Activated naive CD4-positive, alpha-beta T cell treated with anti-CD3 and anti-CD28 coated beads, Interleukin-2, amount 50 U/mL, for 72 hours (primary cell): ENCODE results near the gene UBTFL1. TPM values are rescaled to one million over a fixed set of nuclear protein-coding genes. Genes with fewer than 3 reads are reported as not detected.
"Not testable (repeated sequence)": the region's sequence is repeated elsewhere in the genome, so short reads cannot be mapped to it uniquely, and the experiment has no call there.

Source experiments
- ATAC-seq, 2 donors: fragments of 150-1000 bp; cut with Tn5 transposase; 2 replicates each; pipeline ENCODE4 v1.10.0; 2021; ENCODE audit warnings: mild to moderate bottlenecking in 2 of 2, moderate library complexity in 2 of 2
- DNase-seq, 2 donors: peaks; one replicate each; pipeline ENCODE4 v3.0.0; 2021 to 2022; ENCODE audit warnings: low spot score in 2 of 2
- H3K27ac Mint-ChIP-seq, 2 donors: one replicate each; pipeline ENCODE4 v1.8.0; 2022; ENCODE audit warnings: mild to moderate bottlenecking in 2 of 2, mixed read lengths in 2 of 2
- H3K36me3 Mint-ChIP-seq, 2 donors: one replicate each; pipeline ENCODE4 v1.8.0; 2022; ENCODE audit warnings: mixed read lengths in 2 of 2
- H3K9me3 Mint-ChIP-seq, 2 donors: one replicate each; pipeline ENCODE4 v1.8.0; 2022; ENCODE audit warnings: mixed read lengths in 2 of 2
- total RNA-seq, 2 donors: library from RNA; stranded (reverse); gene quantifications; one replicate each; pipeline ENCODE4 v1.2.3, GENCODE V29; 2022

Gene UBTFL1
- total RNA-seq = not detected

DNA sequence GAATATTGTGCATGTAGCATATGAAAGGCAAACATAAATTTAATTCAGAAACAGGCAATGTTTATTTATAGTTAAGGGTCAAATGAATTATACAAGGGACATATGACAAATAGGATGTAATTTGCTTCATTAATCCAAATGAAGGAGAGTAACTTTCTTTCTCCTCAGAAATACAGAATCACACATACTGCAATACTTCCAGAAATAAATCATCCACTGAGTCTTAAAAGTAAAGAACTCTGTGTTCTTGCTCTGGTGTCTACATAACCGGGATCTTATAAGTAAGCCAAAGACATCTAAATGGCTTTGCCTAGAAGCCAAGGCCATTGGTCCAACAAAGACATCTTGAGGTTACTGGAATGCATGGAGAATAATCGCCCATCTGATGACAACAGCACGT lies at the start of gene UBTFL1:
UBTFL1 (plus strand) TSS at position 301 of the 400 bp plus-strand sequence; CDS start at position 301, 0 bp downstream.
- not testable (repeated sequence) for H3K27ac Mint-ChIP-seq, ATAC-seq, H3K36me3 Mint-ChIP-seq

GRCh38 chr11:90051591-90052209 lies 34.0 kb upstream of the UBTFL1 start:
- not testable (repeated sequence) for ATAC-seq, H3K36me3 Mint-ChIP-seq, DNase-seq, H3K9me3 Mint-ChIP-seq, H3K27ac Mint-ChIP-seq

More for the DNA sequence above, at the start of gene UBTFL1:
- not testable (repeated sequence) for H3K9me3 Mint-ChIP-seq, DNase-seq

- H3K36me3 Mint-ChIP-seq, H3K9me3 Mint-ChIP-seq, ATAC-seq, DNase-seq, H3K27ac Mint-ChIP-seq: not testable (repeated sequence)
These were observed 33.4 kb upstream of the UBTFL1 start for GRCh38 chr11:90052311-90052710.

- not testable (repeated sequence) for H3K9me3 Mint-ChIP-seq, DNase-seq, H3K27ac Mint-ChIP-seq, ATAC-seq, H3K36me3 Mint-ChIP-seq
These were observed 32.2 kb upstream of the UBTFL1 start for GRCh38 chr11:90053545-90053944.

- not testable (repeated sequence) for H3K9me3 Mint-ChIP-seq, DNase-seq, H3K36me3 Mint-ChIP-seq, H3K27ac Mint-ChIP-seq, ATAC-seq
These were observed 3.0 kb downstream of the UBTFL1 start for GRCh38 chr11:90088731-90089130.

GRCh38 chr11:90095230-90095924 lies 9.6 kb downstream of the UBTFL1 start:
- H3K9me3 Mint-ChIP-seq, H3K36me3 Mint-ChIP-seq, ATAC-seq, DNase-seq, H3K27ac Mint-ChIP-seq: not testable (repeated sequence)

DNA sequence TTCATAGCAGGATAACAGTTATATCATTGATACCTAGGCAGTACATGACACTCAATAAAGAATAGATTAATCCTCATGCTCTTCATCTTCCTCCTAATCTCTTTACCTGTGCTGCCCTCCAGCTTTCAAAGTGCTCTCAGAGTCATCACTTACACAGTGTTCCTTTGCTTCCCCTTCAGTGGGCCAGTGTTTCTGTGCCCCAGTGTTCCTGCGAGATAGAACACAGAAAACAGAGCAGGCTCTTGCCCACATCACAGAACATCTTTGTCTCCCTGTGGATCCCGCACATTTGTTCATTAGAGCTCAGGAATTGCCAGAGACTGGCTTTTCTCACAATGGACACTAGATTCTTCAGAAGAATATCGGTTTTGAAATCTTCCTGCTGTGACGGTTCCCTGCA lies 12.5 kb downstream of the UBTFL1 start:
- H3K36me3 Mint-ChIP-seq, H3K9me3 Mint-ChIP-seq, ATAC-seq: not testable (repeated sequence)

GRCh38 chr11:90100431-90100830 lies 14.7 kb downstream of the UBTFL1 start:
- ATAC-seq (peak in 1 of 2 donors; percentile 35), DNase-seq (no peak)
- Mint-ChIP-seq H3K9me3 (no peaks in the 10 kb centered on the region), H3K27ac (no peak overlapping the region), H3K36me3 (no peaks in the 10 kb centered on the region)

More for the DNA sequence above, 12.5 kb downstream of the UBTFL1 start:
- not testable (repeated sequence) for H3K27ac Mint-ChIP-seq, DNase-seq

- DNase-seq (no peak), ATAC-seq (no peak)
- Mint-ChIP-seq H3K36me3 (no peaks in the 10 kb centered on the region), H3K27ac (no peak overlapping the region), H3K9me3 (no peaks in the 10 kb centered on the region)
These were observed 27.8 kb downstream of the UBTFL1 start for GRCh38 chr11:90113541-90113940.

GRCh38 chr11:90120191-90120590 lies 34.4 kb downstream of the UBTFL1 start:
- no peak overlapping the region for H3K27ac Mint-ChIP-seq
- ATAC-seq (no peak), DNase-seq (no peak)
- no peaks in the 10 kb centered on the region for H3K36me3 Mint-ChIP-seq
- H3K9me3 Mint-ChIP-seq = no peaks in the 10 kb centered on the region

DNA sequence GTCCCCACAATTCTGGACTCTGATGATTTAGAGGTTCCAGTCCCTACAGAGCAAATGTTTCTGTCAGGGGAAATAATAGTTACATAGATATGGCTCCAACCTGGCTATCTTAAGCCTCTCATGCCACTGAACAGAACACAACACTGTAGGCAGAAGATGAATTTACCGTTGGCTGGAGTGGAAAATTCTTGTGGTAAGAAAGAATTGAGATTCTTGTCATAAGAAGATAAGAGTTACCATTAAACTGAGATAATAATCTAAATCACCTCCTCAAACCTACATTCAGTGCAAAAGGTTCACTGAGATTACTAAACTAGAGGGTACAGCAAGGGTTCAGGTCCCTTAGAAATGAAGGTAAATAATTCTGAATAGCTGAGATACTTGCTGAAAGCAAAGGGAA lies 38.6 kb downstream of the UBTFL1 start:
- DNase-seq (no peak), ATAC-seq (no peak)
- Mint-ChIP-seq H3K9me3 (no peaks in the 10 kb centered on the region), H3K36me3 (no peaks in the 10 kb centered on the region), H3K27ac (no peak overlapping the region)

GRCh38 chr11:90124946-90125345 lies 39.2 kb downstream of the UBTFL1 start:
- ATAC-seq (no peak), DNase-seq (no peak)
- H3K9me3 Mint-ChIP-seq = no peaks in the 10 kb centered on the region
- H3K36me3 Mint-ChIP-seq = no peaks in the 10 kb centered on the region
- H3K27ac Mint-ChIP-seq = no peak overlapping the region

DNA sequence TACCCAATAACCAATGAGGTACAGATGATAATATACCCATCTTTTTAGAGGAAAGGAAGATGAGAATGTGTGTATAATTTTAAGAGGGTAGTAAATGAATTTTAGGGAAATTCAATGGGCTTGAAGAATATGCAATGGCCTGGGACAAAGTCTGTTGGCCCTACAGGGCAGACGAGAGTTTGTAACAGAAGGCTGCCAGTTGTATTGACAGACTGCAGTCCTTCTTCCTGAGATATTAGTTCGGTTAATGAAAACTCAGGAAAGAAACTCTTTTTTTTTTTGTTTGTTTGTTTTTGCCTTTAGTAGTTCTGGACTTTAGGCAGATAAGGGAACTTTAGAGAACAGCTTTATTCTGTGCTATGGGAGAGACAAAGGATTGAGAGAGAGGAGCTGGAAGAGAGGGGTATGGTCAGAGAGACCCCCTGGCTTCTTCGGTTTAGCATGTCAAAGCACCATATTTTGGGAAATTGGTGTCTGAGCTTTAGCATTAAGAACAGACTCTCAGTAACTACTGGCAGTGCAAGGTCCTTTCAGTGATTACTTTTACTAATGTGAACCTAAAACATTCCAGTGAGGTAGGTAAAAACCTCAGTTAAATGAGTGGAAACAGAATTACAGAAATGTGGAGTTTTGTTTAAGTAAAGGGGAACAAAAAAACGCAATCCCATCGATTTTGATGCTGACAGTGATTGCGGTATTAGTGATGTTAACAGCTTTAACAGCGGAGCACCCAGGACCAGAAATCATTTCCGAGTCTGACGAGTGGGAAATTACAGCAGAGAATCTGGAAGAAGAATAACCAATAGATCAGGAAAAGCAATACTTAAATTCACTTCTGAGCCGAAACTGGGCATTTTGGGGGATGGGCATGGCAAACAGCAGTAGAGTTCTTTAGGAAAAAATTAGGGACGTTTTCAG lies 48.1 kb downstream of the UBTFL1 start:
- no peak for ATAC-seq
- no peak overlapping the region for H3K27ac Mint-ChIP-seq
- no peaks in the 10 kb centered on the region for H3K9me3 Mint-ChIP-seq
- no peak for DNase-seq
- H3K36me3 Mint-ChIP-seq = peaks cover 0 to 12% of the 10 kb centered on the region in 2 donors

DNA sequence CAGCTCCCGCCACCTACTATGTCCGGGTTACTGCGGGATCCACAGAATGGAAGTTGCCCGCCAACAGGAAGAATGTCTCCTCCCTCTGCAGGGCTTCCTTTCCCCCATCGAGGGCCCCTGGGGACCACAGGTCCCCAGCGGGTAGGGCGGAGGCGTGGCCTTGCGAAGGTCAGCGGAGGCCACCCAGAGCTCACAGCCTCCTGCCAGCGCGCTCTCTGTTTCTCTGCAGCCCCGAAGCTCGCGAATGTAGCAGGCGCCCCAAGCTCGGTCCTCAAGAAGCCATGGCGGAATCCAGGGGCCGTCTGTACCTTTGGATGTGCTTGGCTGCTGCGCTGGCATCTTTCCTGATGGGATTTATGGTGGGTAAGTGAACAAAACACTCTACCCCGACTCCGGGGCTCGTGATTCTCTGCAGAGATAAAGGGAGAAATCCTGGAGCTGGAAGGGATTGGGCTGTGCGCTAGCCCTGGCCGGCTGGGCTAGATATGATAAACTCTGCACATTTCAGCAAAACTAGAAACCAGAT lies 48.8 kb downstream of the UBTFL1 start, which contains the start of gene NAALAD2:
NAALAD2 (plus strand) TSS at position 186 of the 526 bp plus-strand sequence; CDS start at position 282, 96 bp downstream.
- Mint-ChIP-seq H3K36me3 (peaks cover 0 to 12% of the 10 kb centered on the region in 2 donors), H3K27ac (no peak within 1 kb of the TSS), H3K9me3 (no peaks in the 10 kb centered on the region)
- ATAC-seq (peak in 1 of 2 donors; percentile 37), DNase-seq (peak in 1 of 2 donors; percentile 2)

- ATAC-seq (no peak), DNase-seq (no peak)
- no peaks in the 10 kb centered on the region for H3K9me3 Mint-ChIP-seq
- no peak overlapping the region for H3K27ac Mint-ChIP-seq
- peaks cover 0 to 12% of the 10 kb centered on the region in 2 donors for H3K36me3 Mint-ChIP-seq
These were observed 49.3 kb downstream of the UBTFL1 start for GRCh38 chr11:90135016-90135415.
